Pancreas (tissue), 10 donors: ENCODE results near the gene RPS6KA3. TPM values are rescaled to one million over a fixed set of nuclear protein-coding genes. Genes with fewer than 3 reads are reported as not detected.

Experiments
- ATAC-seq, 4 donors: fragments of 200-7000 bp; cut with Tn5 transposase; one replicate each; pipeline versions ENCODE4 v1.8.0 to v1.9.1; 2020; ENCODE audit warnings: mild to moderate bottlenecking in 4 of 4, moderate library complexity in 4 of 4
- DNase-seq, 6 donors: peaks; one replicate each; pipeline ENCODE4 v3.0.0-alpha.2; 2020
- FAIRE-seq: peaks from 2 replicates; lab custom pipeline; 2012; peaks lifted over from hg19 to GRCh38; lab: Jason Lieb, UNC
- H3K27ac ChIP-seq, 4 donors: fragments of 200-600 bp; sonication (generic); 1 replicate in 3 of 4; 2 replicates in 1 of 4; pipeline versions ENCODE4 v1.5.0 to v1.8.0; 2020
- H3K27me3 ChIP-seq, 4 donors: fragments of 200-600 bp; one replicate each; pipeline ENCODE4 v1.8.0; 2021
- H3K36me3 ChIP-seq, 3 donors: fragments of 200-600 bp; sonication (generic) in 1 of 3; one replicate each; pipeline versions ENCODE4 v1.5.0 to v1.8.0; 2020 to 2021
- H3K4me1 ChIP-seq, 3 donors: fragments of 200-600 bp; one replicate each; pipeline ENCODE4 v1.8.0; 2021
- H3K4me3 ChIP-seq, 4 donors: fragments of 200-600 bp; sonication (generic) in 2 of 4; one replicate each; pipeline versions ENCODE4 v1.5.0 to v1.8.0; 2020 to 2021
- H3K9me3 ChIP-seq, 4 donors: fragments of 200-600 bp; one replicate each; pipeline ENCODE4 v1.8.0; 2021
- WGBS, 2 donors: extraction: QIAGEN DNeasy Blood & Tissue Kit; methylation state at CpG; one replicate each; pipeline ENCODE4 v1.1.7; 2013; 5-methylcytosine and 5-hydroxymethylcytosine counted together
- intact Hi-C, 3 donors: fragments of 100-400 bp; cut with DNase I; formaldehyde crosslinking; loops; one replicate each; pipeline versions ENCODE4 v1.11.1 to v1.14.2; 2022
- polyA plus RNA-seq, 2 donors: library from polyadenylated mRNA; stranded (reverse); fragments of 200-250 nt; gene quantifications; one replicate each; pipeline ENCODE4 v1.2.3, GENCODE V29; 2013
- total RNA-seq, 6 donors: library from RNA; stranded (reverse); fragmentation: NEBNext Ultra II Directional in 4 of 6; extraction: Animal tissue kit (Norgen Biotek cat#: 25700) in 4 of 6; gene quantifications; one replicate each; pipeline versions ENCODE4 v1.2.1 to v1.2.4, GENCODE V29; 2021 to 2023
- TF ChIP-seq, protein P1 (sequence below), 4 donors: fragments of 200-600 bp; sonication (generic) in 3 of 4; IDR thresholded peaks; one replicate each; pipeline versions ENCODE4 v1.5.0 to v1.8.0; 2021; ENCODE audit warnings: antibody characterized with exemption in 4 of 4
- donor health status: healthy with polysubstance abuse.
- donor health status: DM: no; HTN: no; CAD: no; lungs with moderate emphysema.
- donor health status: DM: no; HTN: no; CAD: no.
- donor health status: control.
- donor health status: control.
- donor health status: Bipolar disorder and iron deficiency.
- donor health status: DM: yes; HTN: yes; CAD: no.
- donor health status: DM: no; HTN: no; CAD: no.
- donor health status: DM: no; HTN: no; CAD: no.
- donor health status: DM: yes; HTN: yes; CAD: no.

The RPS6KA3 gene
- total RNA-seq (10 to 100 TPM; 15.0 to 29.8 (median 18.9) TPM), polyA plus RNA-seq (10 to 100 TPM in 1 of 2 donors, 1 to 10 TPM in 1; 4.8 to 15.0 TPM)

DNA sequence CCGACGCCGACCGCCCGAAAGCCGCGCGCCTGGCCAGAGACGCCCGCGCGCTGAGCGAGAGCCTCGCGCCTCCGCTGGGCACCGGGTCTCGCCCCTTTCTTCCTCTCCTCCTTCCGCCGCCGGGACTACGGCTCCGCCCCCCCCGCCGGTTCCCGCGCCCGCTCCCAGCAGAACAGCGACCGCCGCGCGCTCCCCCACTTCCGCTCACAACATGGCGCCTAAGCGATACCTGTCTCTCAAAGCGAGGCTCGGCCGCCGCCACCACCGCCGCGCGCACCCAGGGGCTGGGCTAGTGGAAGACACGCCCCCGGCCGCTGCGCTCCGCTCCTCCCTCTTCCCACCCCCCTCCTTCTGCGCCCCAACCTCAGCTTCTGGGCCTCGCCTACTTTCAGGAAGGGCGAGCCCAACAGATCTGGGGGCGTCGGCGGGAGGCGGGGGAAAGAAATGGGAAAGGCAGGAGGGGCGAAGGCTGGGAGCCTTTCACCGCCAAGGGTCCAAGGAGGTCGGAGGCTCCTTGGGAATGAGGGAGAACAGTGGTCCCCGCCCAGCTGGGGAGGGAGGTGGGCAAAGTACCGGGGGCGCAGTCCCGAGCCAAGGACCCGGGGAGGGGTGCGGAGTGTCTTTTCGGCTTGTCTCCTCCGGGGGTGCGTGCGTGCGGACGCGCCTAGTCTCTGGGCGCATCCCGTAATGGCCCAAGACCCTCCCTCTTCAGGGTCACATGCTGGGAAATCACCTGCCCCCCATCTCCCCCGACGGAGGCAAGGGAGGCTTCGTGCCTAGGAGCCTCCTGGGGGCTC is at the start of gene RPS6KA3:
Gene RPS6KA3, minus strand, starts transcription at position 100 of the 797 bp plus-strand sequence. CDS start 277 bp downstream, outside the sequence.
- WGBS, 2 donors: 2 to 23% methylated on average over 34 to 73 of the region's 77 CpGs
- DNase-seq (peak; percentile 86 to 94 (median 91)), FAIRE-seq (no peak), ATAC-seq (peak; percentile 89 to 94 (median 92))
- Histone ChIP-seq H3K4me3 (peak within 1 kb of the TSS; percentile 29 to 59 (median 40)), H3K9me3 (no peaks in the 10 kb centered on the region), H3K36me3 (no peaks in the 10 kb centered on the region), H3K27me3 (peaks cover 0 to 4% (median 0%) of the 10 kb centered on the region in 4 donors), H3K27ac (peak within 1 kb of the TSS; percentile 41 to 84 (median 78)), H3K4me1 (peaks cover 0 to 7% (median 0%) of the 10 kb centered on the region in 3 donors)
- intact Hi-C loops: loop anchor here in 1 of 3 donors (10.0 kb wide), 1 partner anchor 178 kb away; no protein-coding TSS in a partner anchor
- TF ChIP-seq, protein P1, sequence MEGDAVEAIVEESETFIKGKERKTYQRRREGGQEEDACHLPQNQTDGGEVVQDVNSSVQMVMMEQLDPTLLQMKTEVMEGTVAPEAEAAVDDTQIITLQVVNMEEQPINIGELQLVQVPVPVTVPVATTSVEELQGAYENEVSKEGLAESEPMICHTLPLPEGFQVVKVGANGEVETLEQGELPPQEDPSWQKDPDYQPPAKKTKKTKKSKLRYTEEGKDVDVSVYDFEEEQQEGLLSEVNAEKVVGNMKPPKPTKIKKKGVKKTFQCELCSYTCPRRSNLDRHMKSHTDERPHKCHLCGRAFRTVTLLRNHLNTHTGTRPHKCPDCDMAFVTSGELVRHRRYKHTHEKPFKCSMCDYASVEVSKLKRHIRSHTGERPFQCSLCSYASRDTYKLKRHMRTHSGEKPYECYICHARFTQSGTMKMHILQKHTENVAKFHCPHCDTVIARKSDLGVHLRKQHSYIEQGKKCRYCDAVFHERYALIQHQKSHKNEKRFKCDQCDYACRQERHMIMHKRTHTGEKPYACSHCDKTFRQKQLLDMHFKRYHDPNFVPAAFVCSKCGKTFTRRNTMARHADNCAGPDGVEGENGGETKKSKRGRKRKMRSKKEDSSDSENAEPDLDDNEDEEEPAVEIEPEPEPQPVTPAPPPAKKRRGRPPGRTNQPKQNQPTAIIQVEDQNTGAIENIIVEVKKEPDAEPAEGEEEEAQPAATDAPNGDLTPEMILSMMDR (IDR thresholded peaks at IDR 0.05): no peak

DNA sequence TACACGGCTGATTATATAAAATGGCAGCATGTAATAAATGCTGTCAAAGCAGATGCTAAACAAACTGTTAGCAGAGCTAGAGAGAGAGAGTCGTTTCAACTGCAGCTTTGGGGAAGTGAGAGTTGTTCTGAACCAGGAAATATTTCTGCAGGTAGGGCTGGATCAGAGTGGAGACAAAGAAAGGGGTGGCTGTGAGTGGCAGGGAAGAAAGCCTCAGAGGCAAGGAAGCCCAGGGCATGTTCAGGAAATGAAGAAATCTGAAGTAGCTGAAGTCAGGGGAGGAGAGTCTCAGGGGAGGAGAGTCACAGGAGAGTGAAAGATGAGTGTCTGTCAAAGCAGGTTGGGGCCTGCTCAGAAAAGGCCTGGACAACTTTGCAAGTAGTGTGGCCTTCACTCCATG is 48.4 kb upstream of the RPS6KA3 start:
- Histone ChIP-seq H3K4me1 (no peaks in the 10 kb centered on the region), H3K27ac (no peak overlapping the region), H3K27me3 (peaks cover 0 to 7% (median under 1%) of the 10 kb centered on the region in 4 donors), H3K36me3 (no peaks in the 10 kb centered on the region), H3K4me3 (no peak overlapping the region), H3K9me3 (no peaks in the 10 kb centered on the region)
- TF ChIP-seq, protein P1 (IDR thresholded peaks at IDR 0.05): no peak
- ATAC-seq (peak in 1 of 4 donors; percentile 16), DNase-seq (no peak), FAIRE-seq (no peak)
- intact Hi-C loops: no loop called here
- WGBS, 2 donors: 48 to 65% methylated on average over 2 of the region's 2 CpGs

DNA sequence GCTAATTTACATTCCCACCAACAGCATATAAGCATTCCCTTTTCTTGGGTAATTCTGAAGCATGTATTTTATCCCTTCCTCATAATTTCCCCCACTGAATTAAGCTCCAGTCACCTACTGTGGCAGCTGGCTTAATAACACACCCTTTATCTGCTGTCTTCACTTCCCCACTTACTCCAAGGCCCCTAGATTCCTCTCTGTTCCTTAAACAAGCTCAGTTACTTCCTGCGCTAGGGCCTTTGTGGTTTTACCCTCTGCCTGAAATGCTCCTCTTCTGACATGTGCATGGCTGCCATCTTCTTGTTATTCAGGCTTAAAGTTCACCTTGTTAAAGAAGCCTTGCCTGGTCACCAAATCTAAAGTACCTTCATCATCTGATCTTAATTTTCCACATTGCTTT is 47.2 kb upstream of the RPS6KA3 start:
- peaks cover 0 to 7% (median 1%) of the 10 kb centered on the region in 4 donors for H3K27me3 ChIP-seq
- TF ChIP-seq, protein P1 (IDR thresholded peaks at IDR 0.05): no peak
- H3K27ac ChIP-seq: no peak overlapping the region
- DNase-seq: no peak
- WGBS, 2 donors: 93 to 98% methylated on average over 1 of the region's 1 CpG
- H3K9me3 ChIP-seq: no peaks in the 10 kb centered on the region
- H3K4me3 ChIP-seq: no peak overlapping the region
- no peaks in the 10 kb centered on the region for H3K36me3 ChIP-seq
- H3K4me1 ChIP-seq: no peaks in the 10 kb centered on the region
- ATAC-seq: peak in 1 of 4 donors; percentile 35
- intact Hi-C loops: no loop called here
- FAIRE-seq: no peak

DNA sequence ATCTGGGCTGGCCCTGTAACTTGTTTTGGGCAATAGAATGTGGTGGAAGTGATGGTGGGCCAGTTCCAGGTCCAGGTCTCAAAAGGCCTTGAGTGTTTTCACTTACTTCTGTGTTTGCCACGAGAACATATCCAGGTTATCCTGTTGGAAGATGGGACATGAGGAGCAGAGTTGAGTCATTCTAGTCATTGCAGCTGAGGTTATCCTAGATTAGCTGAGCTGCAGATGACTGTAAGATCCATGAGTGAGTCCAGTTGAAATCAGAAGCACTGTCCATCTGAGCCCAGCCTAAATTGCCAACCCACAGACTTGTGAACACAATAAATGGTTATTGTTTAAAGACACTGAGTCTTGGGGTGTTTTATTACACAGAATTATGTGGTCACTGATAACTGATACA is 45.3 kb upstream of the RPS6KA3 start:
- H3K27me3 ChIP-seq: peaks cover 0 to 7% (median 1%) of the 10 kb centered on the region in 4 donors
- no peaks in the 10 kb centered on the region for H3K4me1 ChIP-seq
- H3K27ac ChIP-seq: no peak overlapping the region
- ATAC-seq (no peak), FAIRE-seq (no peak), DNase-seq (no peak)
- intact Hi-C loops: no loop called here
- H3K9me3 ChIP-seq: no peaks in the 10 kb centered on the region
- 52 to 70% methylated on average over 1 of the region's 1 CpG for WGBS, 2 donors
- no peaks in the 10 kb centered on the region for H3K36me3 ChIP-seq
- TF ChIP-seq, protein P1 (IDR thresholded peaks at IDR 0.05): no peak
- no peak overlapping the region for H3K4me3 ChIP-seq
